HEK293T (cell line): Measurements from ENCODE around the gene MED6.

Experiments
- CTCF ChIA-PET: fragments of 350-600 bp; formaldehyde crosslinking; extraction: SDS; loops from one replicate; lab custom pipeline; 2021; ENCODE audit warnings: antibody characterized with exemption, inconsistent platforms; lab: Yijun Ruan, JAX
- POLR2A ChIA-PET: fragments of 350-600 bp; formaldehyde crosslinking; extraction: SDS; loops from one replicate; lab custom pipeline; 2020; ENCODE audit warnings: antibody characterized with exemption, inconsistent platforms; lab: Yijun Ruan, JAX
- DNase-seq: peaks from one replicate; pipeline ENCODE4 v3.0.0; 2012; ENCODE audit warnings: mixed read lengths; ENCODE audit errors: extremely low spot score
- ARNT ChIP-seq: fragments of 450-650 bp; IDR thresholded peaks from 2 replicates; pipeline ENCODE4 v1.6.1; 2017; ENCODE audit warnings: mild to moderate bottlenecking
- BHLHE40 ChIP-seq: fragments of 450-650 bp; IDR thresholded peaks from 2 replicates; pipeline ENCODE4 v1.6.1; 2016; ENCODE audit warnings: mild to moderate bottlenecking, moderate library complexity, borderline replicate concordance
- CTBP1 ChIP-seq: fragments of 450-650 bp; IDR thresholded peaks from 2 replicates; pipeline ENCODE4 v1.6.1; 2016; ENCODE audit warnings: borderline replicate concordance
- ELF4 ChIP-seq: fragments of 450-650 bp; IDR thresholded peaks from 2 replicates; pipeline ENCODE4 v1.6.1; 2017; ENCODE audit warnings: antibody characterized with exemption
- FOXA1 ChIP-seq: fragments of 450-650 bp; IDR thresholded peaks from 2 replicates; pipeline ENCODE4 v1.6.1; 2016; ENCODE audit warnings: mild to moderate bottlenecking
- FOXK2 ChIP-seq: fragments of 450-650 bp; IDR thresholded peaks from 2 replicates; pipeline ENCODE4 v1.6.1; 2016; ENCODE audit warnings: mild to moderate bottlenecking
- FOXM1 ChIP-seq: fragments of 450-650 bp; IDR thresholded peaks from 2 replicates; pipeline ENCODE4 v1.6.1; 2017; ENCODE audit warnings: mild to moderate bottlenecking, borderline replicate concordance
- HDGF ChIP-seq: fragments of 450-650 bp; IDR thresholded peaks from 2 replicates; pipeline ENCODE4 v1.6.1; 2017; ENCODE audit warnings: antibody characterized with exemption, borderline replicate concordance
- L3MBTL2 ChIP-seq: fragments of 450-650 bp; conservative IDR thresholded peaks from 2 replicates; pipeline ENCODE4 v1.6.1; 2016; ENCODE audit warnings: mild to moderate bottlenecking
- LEF1 ChIP-seq: fragments of 450-650 bp; IDR thresholded peaks from 2 replicates; pipeline ENCODE4 v1.6.1; 2017; ENCODE audit warnings: mild to moderate bottlenecking, borderline replicate concordance
- NFRKB ChIP-seq: fragments of 450-650 bp; IDR thresholded peaks from 2 replicates; pipeline ENCODE4 v1.6.1; 2016; ENCODE audit warnings: mild to moderate bottlenecking, moderate library complexity
- PKNOX1 ChIP-seq: fragments of 450-650 bp; IDR thresholded peaks from 2 replicates; pipeline ENCODE4 v1.6.1; 2016
- SP1 ChIP-seq: fragments of 450-650 bp; IDR thresholded peaks from 2 replicates; pipeline ENCODE4 v1.6.1; 2017
- SUZ12 ChIP-seq: fragments of 450-650 bp; IDR thresholded peaks from 2 replicates; pipeline ENCODE4 v1.6.1; 2016; ENCODE audit warnings: mild to moderate bottlenecking
- TARDBP ChIP-seq: fragments of 450-650 bp; IDR thresholded peaks from 2 replicates; pipeline ENCODE4 v1.6.1; 2016
- ZNF384 ChIP-seq: fragments of 450-650 bp; IDR thresholded peaks from 2 replicates; pipeline ENCODE4 v1.6.1; 2016

The MED6 gene

GRCh38 chr14:70602254-70602653 is 1.8 kb upstream of the MED6 start:
- DNase-seq = no peak
- TF ChIP-seq L3MBTL2 = no peak
- TF ChIP-seq NFRKB = no peak
- no peak for TF ChIP-seq ELF4
- TF ChIP-seq SP1 = no peak
- no peak for TF ChIP-seq HDGF
- TF ChIP-seq SUZ12 = no peak
- no peak for TF ChIP-seq FOXK2
- no peak for TF ChIP-seq FOXA1
- no peak for TF ChIP-seq ARNT
- TF ChIP-seq TARDBP = no peak
- ChIA-PET POLR2A (interaction anchor here (2.4 kb wide), 1 partner anchor 207 kb away, joined by 11 read pairs; the partner anchor contains the start of gene MAP3K9), CTCF (no interaction called here)

- POLR2A ChIA-PET = interaction anchor here (0.9 to 2.4 kb wide), 6 partner anchors 10 to 208 kb away, joined by 3 to 11 read pairs (median 4); partner anchors contain the start of gene MAP3K9
- CTCF ChIA-PET = interaction anchor here (1.0 kb wide), 1 partner anchor 114 kb away, joined by 3 read pairs; no protein-coding TSS in a partner anchor
- no peak for TF ChIP-seq BHLHE40
- no peak for TF ChIP-seq NFRKB
- TF ChIP-seq FOXK2 = no peak
- TF ChIP-seq SP1 = no peak
- no peak for TF ChIP-seq SUZ12
- TF ChIP-seq ARNT = no peak
- no peak for TF ChIP-seq PKNOX1
- no peak for DNase-seq
Observed at GRCh38 chr14:70601162-70601561, 707 bp upstream of the MED6 start.

GRCh38 chr14:70599345-70599744 is 1.1 kb downstream of the MED6 start:
- TF ChIP-seq FOXA1 (no peak), ZNF384 (no peak), SUZ12 (no peak), BHLHE40 (no peak), NFRKB (no peak), FOXK2 (no peak), TARDBP (no peak), L3MBTL2 (no peak), CTBP1 (no peak), HDGF (no peak)
- CTCF ChIA-PET = no interaction called here
- POLR2A ChIA-PET = no interaction called here
- no peak for DNase-seq

- no peak for DNase-seq
- TF ChIP-seq FOXK2 (no peak), FOXA1 (no peak), SUZ12 (no peak), FOXM1 (no peak)
- POLR2A ChIA-PET = no interaction called here
- CTCF ChIA-PET = no interaction called here
Observed at GRCh38 chr14:70597731-70598130, 2.7 kb downstream of the MED6 start.

- ChIA-PET POLR2A (no interaction called here), CTCF (interaction anchor here (0.5 kb wide), 1 partner anchor 374 kb away, joined by 3 read pairs; no protein-coding TSS in a partner anchor)
- no peak for DNase-seq
- TF ChIP-seq ARNT (no peak), ELF4 (no peak), NFRKB (no peak), FOXK2 (no peak), FOXA1 (no peak), L3MBTL2 (no peak), HDGF (no peak), CTBP1 (no peak), PKNOX1 (no peak), LEF1 (no peak), SP1 (no peak), TARDBP (no peak), FOXM1 (no peak), BHLHE40 (no peak), ZNF384 (no peak), SUZ12 (no peak)
Observed at GRCh38 chr14:70595443-70596185, 4.8 kb downstream of the MED6 start.

GRCh38 chr14:70594461-70594860 is 6.0 kb downstream of the MED6 start:
- no peak for TF ChIP-seq ZNF384
- TF ChIP-seq FOXM1 = no peak
- no peak for TF ChIP-seq SP1
- TF ChIP-seq HDGF = no peak
- no peak for TF ChIP-seq L3MBTL2
- no peak for TF ChIP-seq BHLHE40
- TF ChIP-seq PKNOX1 = no peak
- TF ChIP-seq CTBP1 = no peak
- DNase-seq = no peak
- POLR2A ChIA-PET = no interaction called here
- CTCF ChIA-PET = no interaction called here
